ENCODE results near the gene MAP7.
A peak's percentile ranks its signal among the peaks of the same experiment; 100 is the strongest.

GRCh38 chr6:136326038-136326553, 224.1 kb downstream of the MAP7 start:
- TF ChIP-seq CTCF (conservative IDR thresholded peaks at IDR 0.05; ENCODE audit: low read depth in 2 of 2) (no peak), POLR2AphosphoS5 (IDR thresholded peaks at IDR 0.05; ENCODE audit: low read depth) (no peak), EZH2 (IDR thresholded peaks at IDR 0.05; ENCODE audit: low read depth, unreplicated experiment) (no peak), ZNF331 (CRISPR knock-in tag; IDR thresholded peaks at IDR 0.05; ENCODE audit: low read depth) (no peak), CREB1 (CRISPR knock-in tag; IDR thresholded peaks at IDR 0.05; ENCODE audit: low read depth) (peak; percentile 41; the same call in 1 of the 2 replicates), JUNB (IDR thresholded peaks at IDR 0.05; ENCODE audit: unreplicated experiment) (no peak)
